ENCODE results near the gene TWIST2. TPM values are rescaled to one million over a fixed set of nuclear protein-coding genes. Genes with fewer than 3 reads are reported as not detected.

Gene TWIST2
- total RNA-seq, 2 donors from 2014 or later: 1.9 TPM; not detected in 1

- Mint-ChIP-seq H3K27me3 (ENCODE audit: insufficient read depth) (no peaks in the 10 kb centered on the region), H3K36me3 (ENCODE audit: low read depth) (no peaks in the 10 kb centered on the region), H3K27ac (no peak overlapping the region), H3K4me3 (no peak overlapping the region), H3K9me3 (peaks cover 1% of the 10 kb centered on the region), H3K4me1 (peaks cover 16% of the 10 kb centered on the region)
- TF ChIP-seq CTCF (conservative IDR thresholded peaks at IDR 0.05): no peak
- Histone ChIP-seq H3K36me3 (ENCODE audit: control insufficient read depth, insufficient read depth, low read length) (no peaks in the 10 kb centered on the region), H3K9me3 (ENCODE audit: control insufficient read depth, low read length) (no peaks in the 10 kb centered on the region), H3K27me3 (ENCODE audit: control insufficient read depth, insufficient read depth, low read length, poor library complexity, severe bottlenecking) (no peaks in the 10 kb centered on the region), H3K27ac (ENCODE audit: low read depth, low read length) (no peak overlapping the region), H3K9ac (ENCODE audit: extremely low read depth, low read length, poor library complexity, severe bottlenecking) (no peak overlapping the region), H3K4me3 (ENCODE audit: low read length) (no peak overlapping the region), H3K4me1 (ENCODE audit: control insufficient read depth, insufficient read depth, low read length) (peaks cover 12% of the 10 kb centered on the region)
- DNase-seq: peak; percentile 42
- 80 to 84% methylated on average over 6 to 10 of the region's 10 CpGs for WGBS, 2 experiments (ENCODE audit: insufficient coverage in 1 of 2, insufficient read length in 1 of 2)
These were observed 20.2 kb downstream of the TWIST2 start for GRCh38 chr2:238868067-238868524.

DNA sequence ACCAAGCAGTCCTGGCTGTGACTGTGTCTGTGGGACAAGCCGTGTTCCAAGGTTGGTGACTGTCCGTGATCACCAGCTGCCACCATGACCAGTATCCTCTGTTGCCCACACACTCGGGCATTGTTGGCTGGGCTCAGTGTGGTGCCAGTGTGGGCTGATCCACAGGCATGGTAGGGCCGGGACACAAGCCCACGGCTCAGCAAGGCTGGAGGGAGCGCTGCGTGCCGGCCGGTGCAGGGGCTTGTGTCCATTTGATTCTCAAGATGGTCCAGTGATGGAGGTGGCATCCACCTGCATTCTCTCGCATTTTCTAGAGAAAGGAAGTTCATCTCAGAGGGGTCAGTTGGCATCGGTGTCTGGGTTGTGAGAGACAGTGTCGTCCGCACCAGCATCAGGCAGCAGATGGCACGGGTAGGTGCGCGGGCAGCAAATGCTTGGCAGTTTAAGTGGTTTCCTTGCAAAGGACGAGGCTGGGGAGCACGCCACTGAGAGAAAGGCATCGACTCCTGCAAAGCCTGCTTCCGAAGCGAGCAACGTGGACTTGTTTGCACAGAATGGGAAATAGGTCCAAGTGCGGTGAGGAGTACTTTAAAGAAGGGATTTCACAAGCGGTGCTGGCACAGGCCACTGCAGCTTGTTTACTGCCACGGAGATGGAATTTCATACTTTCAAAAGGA, 20.9 kb downstream of the TWIST2 start:
- Mint-ChIP-seq H3K4me1 (peaks cover 13% of the 10 kb centered on the region), H3K9me3 (peaks cover 1% of the 10 kb centered on the region), H3K4me3 (no peak overlapping the region), H3K36me3 (ENCODE audit: low read depth) (no peaks in the 10 kb centered on the region), H3K27ac (no peak overlapping the region), H3K27me3 (ENCODE audit: insufficient read depth) (no peaks in the 10 kb centered on the region)
- no peak overlapping the region for H3K9ac ChIP-seq (ENCODE audit: extremely low read depth, low read length, poor library complexity, severe bottlenecking)
- peak; percentile 51 for DNase-seq
- no peaks in the 10 kb centered on the region for H3K27me3 ChIP-seq (ENCODE audit: control insufficient read depth, insufficient read depth, low read length, poor library complexity, severe bottlenecking)
- no peak for TF ChIP-seq CTCF (conservative IDR thresholded peaks at IDR 0.05)
- H3K4me3 ChIP-seq (ENCODE audit: low read length): no peak overlapping the region
- WGBS, 2 experiments (ENCODE audit: insufficient coverage in 1 of 2, insufficient read length in 1 of 2): 92 to 94% methylated on average over 23 to 25 of the region's 25 CpGs
- H3K36me3 ChIP-seq (ENCODE audit: control insufficient read depth, insufficient read depth, low read length): no peaks in the 10 kb centered on the region
- H3K4me1 ChIP-seq (ENCODE audit: control insufficient read depth, insufficient read depth, low read length): peaks cover 12% of the 10 kb centered on the region
- no peaks in the 10 kb centered on the region for H3K9me3 ChIP-seq (ENCODE audit: control insufficient read depth, low read length)
- no peak overlapping the region for H3K27ac ChIP-seq (ENCODE audit: low read depth, low read length)

DNA sequence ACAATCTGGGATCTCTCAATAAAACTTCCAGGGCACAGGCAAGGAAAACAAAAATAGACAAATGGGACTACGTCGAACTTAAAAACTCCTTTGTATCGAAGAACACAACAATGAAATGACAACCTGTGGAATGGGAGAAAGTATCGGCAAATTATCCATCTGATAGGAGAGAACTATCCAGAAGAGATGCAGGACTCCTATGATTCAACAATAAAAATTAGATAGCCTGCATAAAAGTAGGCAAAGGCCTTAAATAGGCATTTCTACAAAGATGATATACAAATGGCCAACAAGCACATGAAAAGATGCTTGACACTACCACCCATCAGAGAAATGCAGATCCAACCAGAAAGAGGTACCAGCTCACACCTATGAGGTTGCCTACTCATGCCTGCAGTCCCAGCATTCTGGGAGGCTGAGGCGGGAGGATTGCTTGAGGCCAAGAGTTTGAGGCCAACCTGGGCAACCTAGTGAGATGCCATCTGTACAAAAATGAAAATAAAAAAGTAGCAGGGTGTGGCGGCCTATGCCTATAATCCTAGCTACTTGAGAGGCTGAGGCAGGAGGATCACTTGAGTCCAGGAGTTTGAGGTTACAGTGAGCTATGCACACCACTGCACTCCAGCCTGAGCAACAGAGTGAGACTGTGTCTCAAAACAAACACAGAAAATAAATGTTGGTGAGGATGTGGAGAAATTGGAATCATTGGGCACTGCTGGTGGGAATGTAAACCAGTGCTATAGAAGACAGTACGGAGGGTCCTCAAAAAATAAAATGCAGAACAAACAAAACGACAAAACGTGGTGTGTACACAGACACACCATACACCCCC, 21.6 kb downstream of the TWIST2 start:
- no peak overlapping the region for H3K27ac ChIP-seq (ENCODE audit: low read depth, low read length)
- H3K27ac Mint-ChIP-seq: no peak overlapping the region
- DNase-seq: peak; percentile 50
- H3K9me3 Mint-ChIP-seq: peaks cover 1% of the 10 kb centered on the region
- no peaks in the 10 kb centered on the region for H3K36me3 ChIP-seq (ENCODE audit: control insufficient read depth, insufficient read depth, low read length)
- H3K9me3 ChIP-seq (ENCODE audit: control insufficient read depth, low read length): no peaks in the 10 kb centered on the region
- H3K9ac ChIP-seq (ENCODE audit: extremely low read depth, low read length, poor library complexity, severe bottlenecking): no peak overlapping the region
- no peak overlapping the region for H3K4me3 ChIP-seq (ENCODE audit: low read length)
- no peaks in the 10 kb centered on the region for H3K36me3 Mint-ChIP-seq (ENCODE audit: low read depth)
- WGBS, 2 experiments (ENCODE audit: insufficient coverage in 1 of 2, insufficient read length in 1 of 2): 95% methylated on average over 6 to 7 of the region's 9 CpGs
- peaks cover 7% of the 10 kb centered on the region for H3K4me1 Mint-ChIP-seq
- H3K27me3 ChIP-seq (ENCODE audit: control insufficient read depth, insufficient read depth, low read length, poor library complexity, severe bottlenecking): no peaks in the 10 kb centered on the region
- peaks cover 6% of the 10 kb centered on the region for H3K4me1 ChIP-seq (ENCODE audit: control insufficient read depth, insufficient read depth, low read length)
- no peak overlapping the region for H3K4me3 Mint-ChIP-seq
- TF ChIP-seq CTCF (conservative IDR thresholded peaks at IDR 0.05): no peak
- H3K27me3 Mint-ChIP-seq (ENCODE audit: insufficient read depth): no peaks in the 10 kb centered on the region

Data from endodermal cell (in vitro differentiated cells).